ENCODE results near the gene STK38.
"Not testable (repeated sequence)": the region's sequence is repeated elsewhere in the genome, so short reads cannot be mapped to it uniquely, and the experiment has no call there.

Gene STK38

GRCh38 chr6:36467625-36468024 is 79.7 kb downstream of the STK38 start:
- no peak for TF ChIP-seq CTCF (IDR thresholded peaks at IDR 0.05; ENCODE audit: low read depth, low read length)
- no peak for DNase-seq (ENCODE audit: extremely low read depth, low read depth)

GRCh38 chr6:36464233-36464632 is 83.0 kb downstream of the STK38 start:
- no peak for DNase-seq (ENCODE audit: extremely low read depth, low read depth)
- TF ChIP-seq CTCF (IDR thresholded peaks at IDR 0.05; ENCODE audit: low read depth, low read length): no peak

- no peak for DNase-seq (ENCODE audit: extremely low read depth, low read depth)
These were observed 83.6 kb downstream of the STK38 start for GRCh38 chr6:36463676-36464075.

GRCh38 chr6:36461646-36462045 is 85.6 kb downstream of the STK38 start:
- no peak for DNase-seq (ENCODE audit: extremely low read depth, low read depth)
- no peak for TF ChIP-seq CTCF (IDR thresholded peaks at IDR 0.05; ENCODE audit: low read depth, low read length)

More at GRCh38 chr6:36463676-36464075, 83.6 kb downstream of the STK38 start:
- TF ChIP-seq CTCF (IDR thresholded peaks at IDR 0.05; ENCODE audit: low read depth, low read length): no peak

- no peak for DNase-seq (ENCODE audit: extremely low read depth, low read depth)
- TF ChIP-seq CTCF (IDR thresholded peaks at IDR 0.05; ENCODE audit: low read depth, low read length): no peak
These were observed 86.4 kb downstream of the STK38 start for GRCh38 chr6:36460916-36461315.

- no peak for TF ChIP-seq CTCF (IDR thresholded peaks at IDR 0.05; ENCODE audit: low read depth, low read length)
- DNase-seq (ENCODE audit: extremely low read depth, low read depth): no peak
These were observed 87.8 kb downstream of the STK38 start for GRCh38 chr6:36459501-36459900.

- no peak for DNase-seq (ENCODE audit: extremely low read depth, low read depth)
- no peak for TF ChIP-seq CTCF (IDR thresholded peaks at IDR 0.05; ENCODE audit: low read depth, low read length)
These were observed 91.7 kb downstream of the STK38 start for GRCh38 chr6:36455486-36456027.

GRCh38 chr6:36452897-36453296 is 94.4 kb downstream of the STK38 start:
- DNase-seq (ENCODE audit: extremely low read depth, low read depth): not testable (repeated sequence)

GRCh38 chr6:36449173-36449572 is 98.1 kb downstream of the STK38 start:
- not testable (repeated sequence) for DNase-seq (ENCODE audit: extremely low read depth, low read depth)

Data from AG09319 (cell line).